ENCODE measurements around the gene ZNF768.
A peak's percentile ranks its signal among the peaks of the same experiment; 100 is the strongest.

ZNF768 gene

GRCh38 chr16:30526137-30526822 is at the start of gene ZNF768:
TSS of gene ZNF768 (minus strand) at chr16:30526566. CDS start at chr16:30526413, 153 bp downstream.
- DNase-seq (ENCODE audit: low spot score) = peak; percentile 59

- DNase-seq (ENCODE audit: low spot score) = no peak
Measured at GRCh38 chr16:30574678-30575077, 48.3 kb upstream of the ZNF768 start.

GRCh38 chr16:30571445-30572322 is 45.3 kb upstream of the ZNF768 start, which contains the start of gene ZNF688:
TSS of gene ZNF688 (minus strand) at chr16:30571714. CDS start at chr16:30571629, 85 bp downstream.
- peak; percentile 98 for DNase-seq (ENCODE audit: low spot score)

GRCh38 chr16:30570636-30571444 is 44.5 kb upstream of the ZNF768 start:
- DNase-seq (ENCODE audit: low spot score) = peak; percentile 29

GRCh38 chr16:30569746-30570635 is 43.6 kb upstream of the ZNF768 start:
- DNase-seq (ENCODE audit: low spot score) = no peak

GRCh38 chr16:30569281-30569680 is 42.9 kb upstream of the ZNF768 start:
- no peak for DNase-seq (ENCODE audit: low spot score)

- peak; percentile 82 for DNase-seq (ENCODE audit: low spot score)
Measured at GRCh38 chr16:30567991-30568638, 41.7 kb upstream of the ZNF768 start.

GRCh38 chr16:30567160-30567990 is 41.0 kb upstream of the ZNF768 start:
- DNase-seq (ENCODE audit: low spot score) = peak; percentile 83

- no peak for DNase-seq (ENCODE audit: low spot score)
Measured at GRCh38 chr16:30566531-30566930, 40.2 kb upstream of the ZNF768 start.

- no peak for DNase-seq (ENCODE audit: low spot score)
Measured at GRCh38 chr16:30565984-30566383, 39.6 kb upstream of the ZNF768 start.

- DNase-seq (ENCODE audit: low spot score) = no peak
Measured at GRCh38 chr16:30565526-30565925, 39.2 kb upstream of the ZNF768 start.

GRCh38 chr16:30562021-30562420 is 35.7 kb upstream of the ZNF768 start:
- no peak for DNase-seq (ENCODE audit: low spot score)

GRCh38 chr16:30561089-30561816 is 34.9 kb upstream of the ZNF768 start:
- DNase-seq (ENCODE audit: low spot score) = peak; percentile 20

- DNase-seq (ENCODE audit: low spot score) = no peak
Measured at GRCh38 chr16:30559690-30560089, 33.3 kb upstream of the ZNF768 start.

GRCh38 chr16:30558789-30559377 is 32.5 kb upstream of the ZNF768 start:
- DNase-seq (ENCODE audit: low spot score) = no peak

GRCh38 chr16:30557957-30558788 is 31.8 kb upstream of the ZNF768 start, which contains the start of gene ZNF764:
TSS of gene ZNF764 (minus strand) at chr16:30558374. CDS start at chr16:30558182, 192 bp downstream.
- peak; percentile 99 for DNase-seq (ENCODE audit: low spot score)

- DNase-seq (ENCODE audit: low spot score) = no peak
Measured at GRCh38 chr16:30557707-30557956, 31.3 kb upstream of the ZNF768 start.

- no peak for DNase-seq (ENCODE audit: low spot score)
Measured at GRCh38 chr16:30556125-30556473, 29.7 kb upstream of the ZNF768 start.

All from kidney tubule cell (primary cell).